ENCODE measurements around the gene HOXD8. TPM values are rescaled to one million over a fixed set of nuclear protein-coding genes. Genes with fewer than 3 reads are reported as not detected.

HOXD8 gene
- total RNA-seq, 1 donor, result not detected

- Histone ChIP-seq H3K27me3 (ENCODE audit: insufficient read depth, low read length) (peaks cover 88% of the 10 kb centered on the region), H3K9me3 (ENCODE audit: low read depth, low read length) (no peaks in the 10 kb centered on the region), H3K4me3 (ENCODE audit: low read length) (no peak overlapping the region), H3K4me1 (ENCODE audit: insufficient read depth, low read length) (peaks cover 6% of the 10 kb centered on the region)
These were observed 23.6 kb upstream of the HOXD8 start for GRCh38 chr2:176105730-176106580.

GRCh38 chr2:176106581-176107539 lies 22.6 kb upstream of the HOXD8 start, which contains the start of gene HOXD11:
TSS of gene HOXD11 (plus strand) at chr2:176107280. CDS start at chr2:176107356, 76 bp downstream.
- no peak within 1 kb of the TSS for H3K4me3 ChIP-seq (ENCODE audit: low read length)
- no peaks in the 10 kb centered on the region for H3K9me3 ChIP-seq (ENCODE audit: low read depth, low read length)
- peaks cover 88% of the 10 kb centered on the region for H3K27me3 ChIP-seq (ENCODE audit: insufficient read depth, low read length)
- H3K4me1 ChIP-seq (ENCODE audit: insufficient read depth, low read length), result peaks cover 6% of the 10 kb centered on the region

- Histone ChIP-seq H3K4me3 (ENCODE audit: low read length) (no peak overlapping the region), H3K9me3 (ENCODE audit: low read depth, low read length) (no peaks in the 10 kb centered on the region), H3K4me1 (ENCODE audit: insufficient read depth, low read length) (peaks cover 6% of the 10 kb centered on the region), H3K27me3 (ENCODE audit: insufficient read depth, low read length) (peaks cover 88% of the 10 kb centered on the region)
These were observed 21.7 kb upstream of the HOXD8 start for GRCh38 chr2:176107731-176108181.

- peaks cover 88% of the 10 kb centered on the region for H3K27me3 ChIP-seq (ENCODE audit: insufficient read depth, low read length)
- H3K4me1 ChIP-seq (ENCODE audit: insufficient read depth, low read length), result peaks cover 6% of the 10 kb centered on the region
- no peak overlapping the region for H3K4me3 ChIP-seq (ENCODE audit: low read length)
- H3K9me3 ChIP-seq (ENCODE audit: low read depth, low read length), result no peaks in the 10 kb centered on the region
These were observed 20.2 kb upstream of the HOXD8 start for GRCh38 chr2:176109192-176109901.

- H3K4me3 ChIP-seq (ENCODE audit: low read length), result no peak overlapping the region
- H3K4me1 ChIP-seq (ENCODE audit: insufficient read depth, low read length), result peaks cover 6% of the 10 kb centered on the region
- H3K9me3 ChIP-seq (ENCODE audit: low read depth, low read length), result no peaks in the 10 kb centered on the region
- peaks cover 88% of the 10 kb centered on the region for H3K27me3 ChIP-seq (ENCODE audit: insufficient read depth, low read length)
These were observed 19.6 kb upstream of the HOXD8 start for GRCh38 chr2:176109946-176110345.

- Histone ChIP-seq H3K9me3 (ENCODE audit: low read depth, low read length) (no peaks in the 10 kb centered on the region), H3K4me1 (ENCODE audit: insufficient read depth, low read length) (peaks cover 6% of the 10 kb centered on the region), H3K4me3 (ENCODE audit: low read length) (no peak overlapping the region), H3K27me3 (ENCODE audit: insufficient read depth, low read length) (peaks cover 88% of the 10 kb centered on the region)
These were observed 18.8 kb upstream of the HOXD8 start for GRCh38 chr2:176110415-176111308.

GRCh38 chr2:176111309-176111663 lies 18.2 kb upstream of the HOXD8 start:
- no peaks in the 10 kb centered on the region for H3K9me3 ChIP-seq (ENCODE audit: low read depth, low read length)
- peaks cover 88% of the 10 kb centered on the region for H3K27me3 ChIP-seq (ENCODE audit: insufficient read depth, low read length)
- no peak overlapping the region for H3K4me3 ChIP-seq (ENCODE audit: low read length)
- peaks cover 6% of the 10 kb centered on the region for H3K4me1 ChIP-seq (ENCODE audit: insufficient read depth, low read length)

- Histone ChIP-seq H3K4me3 (ENCODE audit: low read length) (no peak overlapping the region), H3K27me3 (ENCODE audit: insufficient read depth, low read length) (peaks cover 91% of the 10 kb centered on the region), H3K4me1 (ENCODE audit: insufficient read depth, low read length) (peaks cover 4% of the 10 kb centered on the region), H3K9me3 (ENCODE audit: low read depth, low read length) (no peaks in the 10 kb centered on the region)
These were observed 17.6 kb upstream of the HOXD8 start for GRCh38 chr2:176111846-176112374.

- Histone ChIP-seq H3K4me3 (ENCODE audit: low read length) (no peak overlapping the region), H3K27me3 (ENCODE audit: insufficient read depth, low read length) (peaks cover 94% of the 10 kb centered on the region), H3K9me3 (ENCODE audit: low read depth, low read length) (no peaks in the 10 kb centered on the region), H3K4me1 (ENCODE audit: insufficient read depth, low read length) (no peaks in the 10 kb centered on the region)
These were observed 16.9 kb upstream of the HOXD8 start for GRCh38 chr2:176112375-176113302.

- no peak overlapping the region for H3K4me3 ChIP-seq (ENCODE audit: low read length)
- H3K4me1 ChIP-seq (ENCODE audit: insufficient read depth, low read length), result no peaks in the 10 kb centered on the region
- H3K9me3 ChIP-seq (ENCODE audit: low read depth, low read length), result no peaks in the 10 kb centered on the region
- peaks cover 99% of the 10 kb centered on the region for H3K27me3 ChIP-seq (ENCODE audit: insufficient read depth, low read length)
These were observed 15.2 kb upstream of the HOXD8 start for GRCh38 chr2:176114120-176114929.

GRCh38 chr2:176114930-176115625 lies 14.4 kb upstream of the HOXD8 start:
- H3K4me1 ChIP-seq (ENCODE audit: insufficient read depth, low read length), result no peaks in the 10 kb centered on the region
- H3K9me3 ChIP-seq (ENCODE audit: low read depth, low read length), result no peaks in the 10 kb centered on the region
- no peak overlapping the region for H3K4me3 ChIP-seq (ENCODE audit: low read length)
- peaks cover 99% of the 10 kb centered on the region for H3K27me3 ChIP-seq (ENCODE audit: insufficient read depth, low read length)

Data from mononuclear cell (primary cell).